LHCN-M2 (cell line): ENCODE measurements around the gene TBX1. TPM values are rescaled to one million over a fixed set of nuclear protein-coding genes. Genes with fewer than 3 reads are reported as not detected.
A peak's percentile ranks its signal among the peaks of the same experiment; 100 is the strongest.

ENCODE experiments used
- DNase-seq: peaks from one replicate; pipeline ENCODE4 v3.0.0-alpha.2; 2012; ENCODE audit warnings: low read depth
- total RNA-seq: library from RNA; depleted of rRNA; stranded (reverse); fragments of >200 nt; gene quantifications from 2 replicates; pipeline ENCODE4 v1.2.3, GENCODE V29; 2014; rRNA removed

TBX1 gene
- total RNA-seq, 1 experiment from 2014 or later, result 16.7 TPM

- DNase-seq, result peak; percentile 80
Measured at GRCh38 chr22:19810381-19811201, 50.0 kb downstream of the TBX1 start.

GRCh38 chr22:19811211-19811621 is 50.6 kb downstream of the TBX1 start:
- no peak for DNase-seq

- DNase-seq, result no peak
Measured at GRCh38 chr22:19811811-19812771, 51.5 kb downstream of the TBX1 start.

- DNase-seq, result no peak
Measured at GRCh38 chr22:19812910-19813309, 52.3 kb downstream of the TBX1 start.

- no peak for DNase-seq
Measured at GRCh38 chr22:19814428-19814827, 53.9 kb downstream of the TBX1 start.

- DNase-seq, result no peak
Measured at GRCh38 chr22:19815093-19815822, 54.7 kb downstream of the TBX1 start.

- DNase-seq, result no peak
Measured at GRCh38 chr22:19815823-19816290, 55.3 kb downstream of the TBX1 start.

- DNase-seq, result no peak
Measured at GRCh38 chr22:19816372-19817119, 56.0 kb downstream of the TBX1 start.

Other genes starting within 250 kb of the TBX1 start
- gene CLDN5, start 236.4 kb upstream of the TBX1 start, total RNA-seq, result 4.9 and 11.1 TPM in 2 replicates
- 33.2 and 44.8 TPM in 2 replicates for gene SEPTIN5, start 46.3 kb upstream of the TBX1 start, total RNA-seq
- gene GP1BB, start 37.2 kb upstream of the TBX1 start, total RNA-seq, result 22.1 and 30.2 TPM in 2 replicates
- gene GNB1L, start 94.1 kb downstream of the TBX1 start, total RNA-seq, result 11.3 and 14.0 TPM in 2 replicates
- 13.3 and 14.9 TPM in 2 replicates for gene RTL10, start 94.1 kb downstream of the TBX1 start, total RNA-seq
- gene COMT, start 181.0 kb downstream of the TBX1 start, total RNA-seq, result 290 and 350 TPM in 2 replicates
- 39.5 TPM in 2 replicates for gene TXNRD2, start 181.0 kb downstream of the TBX1 start, total RNA-seq